Neuron (in vitro differentiated cells): ENCODE results near the gene TASP1.

ENCODE experiments used
- H2AFZ ChIP-seq: one replicate; pipeline ENCODE4 v1.6.1; 2013; ENCODE audit warnings: low read depth, mild to moderate bottlenecking, inconsistent platforms, low read length, moderate library complexity
- H3K27me3 ChIP-seq: one replicate; pipeline ENCODE4 v1.6.1; 2013; ENCODE audit warnings: low read length; ENCODE audit not compliant: insufficient read depth
- H3K36me3 ChIP-seq: one replicate; pipeline ENCODE4 v1.6.1; 2013; ENCODE audit warnings: low read length; ENCODE audit not compliant: insufficient read depth
- H3K4me1 ChIP-seq: one replicate; pipeline ENCODE4 v1.6.1; 2013; ENCODE audit warnings: low read length; ENCODE audit not compliant: insufficient read depth
- H3K4me3 ChIP-seq: 2 replicates; pipeline ENCODE4 v1.5.1; 2013; ENCODE audit warnings: mild to moderate bottlenecking, low read length, moderate library complexity
- H3K9me3 ChIP-seq: one replicate; pipeline ENCODE4 v1.6.1; 2013; ENCODE audit warnings: low read length

TASP1 gene

DNA sequence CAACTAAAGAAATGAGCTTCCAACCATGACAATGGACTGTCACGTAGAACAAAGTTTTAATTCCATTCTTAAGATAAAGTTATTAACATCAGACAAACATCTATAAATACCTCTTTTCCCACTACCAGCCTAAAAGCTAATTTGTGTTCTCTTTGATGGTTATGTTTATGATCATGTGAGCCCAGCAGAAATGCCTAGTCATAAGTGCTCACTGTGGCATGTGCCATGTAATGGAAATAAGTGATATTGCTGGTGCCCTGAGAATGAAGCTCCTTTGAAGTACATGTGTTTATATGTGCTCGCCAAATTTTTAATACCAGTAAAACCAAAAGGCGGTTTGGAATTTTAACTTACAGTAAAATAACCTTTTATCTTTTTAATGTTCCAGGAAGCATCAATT lies 211.9 kb downstream of the TASP1 start:
- Histone ChIP-seq H3K27me3 (no peaks in the 10 kb centered on the region), H2AFZ (no peak overlapping the region), H3K4me1 (no peaks in the 10 kb centered on the region), H3K4me3 (no peak overlapping the region), H3K36me3 (no peaks in the 10 kb centered on the region), H3K9me3 (no peaks in the 10 kb centered on the region)

- Histone ChIP-seq H3K9me3 (no peaks in the 10 kb centered on the region), H3K4me1 (no peaks in the 10 kb centered on the region), H3K27me3 (no peaks in the 10 kb centered on the region), H3K36me3 (no peaks in the 10 kb centered on the region), H2AFZ (no peak overlapping the region), H3K4me3 (no peak overlapping the region)
Observed at GRCh38 chr20:13425381-13426135, 213.2 kb downstream of the TASP1 start.

- no peak overlapping the region for H2AFZ ChIP-seq
- H3K4me1 ChIP-seq: no peaks in the 10 kb centered on the region
- H3K4me3 ChIP-seq: no peak overlapping the region
- no peaks in the 10 kb centered on the region for H3K9me3 ChIP-seq
- H3K36me3 ChIP-seq: no peaks in the 10 kb centered on the region
- H3K27me3 ChIP-seq: no peaks in the 10 kb centered on the region
Observed at GRCh38 chr20:13424174-13424833, 214.4 kb downstream of the TASP1 start.

DNA sequence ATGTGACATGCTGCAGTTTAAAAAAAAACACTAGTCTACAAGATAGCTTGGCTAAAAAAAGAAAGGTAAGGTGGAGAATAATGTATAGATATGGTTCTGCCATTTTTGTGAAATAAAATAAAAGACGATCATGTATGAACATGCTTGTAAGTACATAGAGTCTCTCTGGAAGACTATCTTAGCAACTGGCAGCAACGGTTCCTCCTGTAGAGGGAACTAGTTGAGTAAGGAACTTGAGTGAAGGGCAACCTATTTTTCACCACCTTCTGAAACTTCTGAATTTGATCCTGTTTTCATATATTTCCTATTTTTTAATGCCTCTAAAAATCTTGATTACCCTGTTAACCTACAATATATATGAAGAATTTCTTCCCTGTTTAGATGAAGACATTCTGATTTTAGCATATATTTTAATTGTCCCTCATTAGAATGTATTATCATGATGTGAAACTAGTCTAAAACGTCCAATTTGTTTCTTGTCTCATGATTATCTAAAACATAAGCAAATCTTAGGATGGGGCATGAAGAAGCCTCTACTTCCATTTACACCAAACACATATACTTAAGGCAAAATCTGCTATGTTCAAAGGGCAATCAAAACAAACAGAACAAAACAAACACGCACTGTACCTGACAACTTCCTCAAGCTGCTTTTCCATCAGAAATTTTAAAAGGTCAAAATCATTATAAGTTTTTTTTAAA lies 215.1 kb downstream of the TASP1 start:
- no peaks in the 10 kb centered on the region for H3K36me3 ChIP-seq
- H3K4me1 ChIP-seq: no peaks in the 10 kb centered on the region
- H3K9me3 ChIP-seq: no peaks in the 10 kb centered on the region

GRCh38 chr20:13422637-13423036 lies 216.1 kb downstream of the TASP1 start:
- no peak overlapping the region for H3K4me3 ChIP-seq
- H3K36me3 ChIP-seq: no peaks in the 10 kb centered on the region
- no peaks in the 10 kb centered on the region for H3K9me3 ChIP-seq
- H3K4me1 ChIP-seq: no peaks in the 10 kb centered on the region
- H3K27me3 ChIP-seq: no peaks in the 10 kb centered on the region
- no peak overlapping the region for H2AFZ ChIP-seq

More for the DNA sequence above, 215.1 kb downstream of the TASP1 start:
- H3K4me3 ChIP-seq: no peak overlapping the region
- H2AFZ ChIP-seq: no peak overlapping the region
- no peaks in the 10 kb centered on the region for H3K27me3 ChIP-seq

- Histone ChIP-seq H3K9me3 (no peaks in the 10 kb centered on the region), H3K4me1 (no peaks in the 10 kb centered on the region), H3K36me3 (no peaks in the 10 kb centered on the region), H3K27me3 (no peaks in the 10 kb centered on the region), H3K4me3 (no peak overlapping the region), H2AFZ (no peak overlapping the region)
Observed at GRCh38 chr20:13420625-13421024, 218.1 kb downstream of the TASP1 start.

DNA sequence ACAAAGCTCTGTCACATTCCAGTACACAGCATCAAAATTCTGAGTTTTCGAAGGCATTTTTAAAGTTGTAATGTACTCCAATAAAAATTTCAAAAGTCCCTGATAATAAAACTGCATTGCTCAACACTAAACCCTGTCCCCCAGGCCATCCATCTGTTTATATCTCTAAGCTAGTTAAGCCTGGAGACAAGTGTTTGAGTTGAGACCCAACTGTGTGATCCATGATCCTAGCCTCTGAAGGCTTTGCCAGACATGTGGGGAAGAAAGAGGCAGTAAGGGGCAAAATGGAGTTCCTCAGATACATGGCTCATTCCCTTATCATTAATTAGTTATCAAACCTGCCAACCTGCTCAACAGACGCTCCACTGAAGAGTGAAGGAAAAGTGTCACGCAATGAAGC lies 219.3 kb downstream of the TASP1 start:
- Histone ChIP-seq H3K27me3 (no peaks in the 10 kb centered on the region), H2AFZ (no peak overlapping the region), H3K9me3 (no peaks in the 10 kb centered on the region), H3K4me1 (no peaks in the 10 kb centered on the region), H3K4me3 (no peak overlapping the region), H3K36me3 (no peaks in the 10 kb centered on the region)

DNA sequence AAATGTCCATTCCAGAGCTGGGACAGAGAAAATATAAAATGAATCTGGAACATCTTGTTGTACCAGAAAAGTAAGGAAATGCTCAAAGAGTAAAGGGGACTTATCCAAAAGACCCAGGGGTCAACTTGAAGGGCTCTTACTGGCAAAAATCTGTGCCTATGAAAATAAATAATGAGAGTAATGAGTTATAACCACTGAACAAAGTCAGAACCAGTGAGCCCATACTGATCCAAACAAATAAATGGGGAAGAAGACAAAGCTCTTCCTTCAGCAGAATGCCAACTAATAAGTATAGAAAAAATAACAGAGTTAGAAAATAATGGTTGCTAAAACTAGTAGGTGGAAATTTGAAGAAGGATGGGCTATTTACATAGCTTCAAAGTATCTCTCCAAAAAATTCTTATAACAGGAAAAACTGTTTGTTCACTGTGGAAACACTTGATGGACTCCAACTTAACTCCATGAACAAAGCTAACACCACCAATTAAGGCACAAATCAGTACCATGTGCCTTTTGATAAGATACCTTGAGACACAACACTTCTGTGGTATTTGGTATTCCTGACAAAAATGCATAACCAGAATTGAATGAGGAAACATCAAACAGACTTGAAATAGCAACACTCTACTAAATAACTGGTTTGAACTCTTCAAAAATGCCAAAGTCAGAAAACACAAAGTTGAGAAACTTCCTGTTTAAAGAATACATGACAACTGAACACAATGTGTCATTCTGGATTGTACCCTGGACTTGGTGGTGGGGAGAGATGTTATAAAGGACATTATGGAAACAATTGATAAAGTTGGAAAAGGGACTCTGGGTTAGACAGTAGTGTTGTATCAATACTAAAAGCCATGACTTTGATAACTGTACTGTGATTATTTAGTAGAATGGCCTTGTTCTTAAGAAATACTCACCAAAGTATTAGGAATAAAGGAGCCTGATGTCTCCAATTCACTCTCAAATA lies 220.2 kb downstream of the TASP1 start:
- Histone ChIP-seq H3K4me1 (no peaks in the 10 kb centered on the region), H3K27me3 (no peaks in the 10 kb centered on the region), H3K36me3 (no peaks in the 10 kb centered on the region), H2AFZ (no peak overlapping the region), H3K4me3 (no peak overlapping the region), H3K9me3 (no peaks in the 10 kb centered on the region)

GRCh38 chr20:13416531-13416930 lies 222.2 kb downstream of the TASP1 start:
- no peaks in the 10 kb centered on the region for H3K4me1 ChIP-seq
- no peaks in the 10 kb centered on the region for H3K27me3 ChIP-seq
- H3K36me3 ChIP-seq: no peaks in the 10 kb centered on the region
- H2AFZ ChIP-seq: no peak overlapping the region
- no peak overlapping the region for H3K4me3 ChIP-seq
- H3K9me3 ChIP-seq: no peaks in the 10 kb centered on the region

DNA sequence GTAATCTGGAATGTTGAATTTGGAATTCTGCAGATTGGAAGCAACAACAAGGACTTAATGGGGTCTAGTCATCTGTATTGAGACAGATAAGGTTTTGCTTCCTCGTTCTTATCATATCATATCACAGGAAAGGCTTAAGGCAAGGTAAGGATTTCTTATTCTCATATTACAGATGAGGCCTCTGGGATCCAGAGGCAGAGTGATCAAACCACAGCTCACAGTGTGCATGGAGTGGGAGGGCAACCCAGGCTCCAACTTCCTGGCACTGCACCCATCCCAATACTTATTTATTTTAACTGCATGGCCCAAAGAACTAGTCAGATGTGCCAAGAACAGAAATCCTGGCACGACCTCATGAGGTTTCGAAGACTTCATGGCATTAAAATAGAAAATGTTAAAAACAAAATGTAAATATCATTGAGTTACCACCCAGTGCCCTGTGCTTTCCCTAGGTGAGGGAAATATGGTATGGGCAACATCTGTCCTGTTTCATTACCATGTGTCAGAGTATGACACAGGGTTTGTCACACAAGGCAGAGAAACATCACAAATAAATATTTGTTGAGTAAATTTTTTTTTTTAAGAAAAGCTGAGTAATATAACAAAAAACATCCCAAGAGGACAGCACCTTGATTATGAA lies 225.8 kb downstream of the TASP1 start:
- no peaks in the 10 kb centered on the region for H3K27me3 ChIP-seq
- H3K4me1 ChIP-seq: no peaks in the 10 kb centered on the region
- H3K4me3 ChIP-seq: no peak overlapping the region
- H3K36me3 ChIP-seq: no peaks in the 10 kb centered on the region
- no peak overlapping the region for H2AFZ ChIP-seq
- no peaks in the 10 kb centered on the region for H3K9me3 ChIP-seq

DNA sequence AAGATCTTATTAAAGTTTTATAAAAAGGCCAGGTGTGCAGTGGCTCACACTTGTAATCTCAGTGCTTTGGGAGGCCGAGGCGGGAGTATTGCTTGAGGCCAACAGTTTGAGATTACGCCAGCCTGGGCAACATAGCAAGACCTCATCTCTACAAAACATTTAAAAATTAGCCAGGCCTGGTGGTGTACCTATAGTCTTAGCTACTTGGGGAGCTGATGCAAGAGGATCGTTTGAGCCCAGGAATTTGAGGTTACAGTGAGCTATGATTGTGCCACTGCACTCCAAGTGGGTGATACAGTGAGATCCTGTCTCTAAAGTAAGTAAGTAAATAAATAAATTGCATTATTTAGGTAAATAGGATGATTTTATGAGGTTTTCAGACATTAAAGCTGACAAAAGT lies 234.4 kb downstream of the TASP1 start:
- Histone ChIP-seq H3K36me3 (no peaks in the 10 kb centered on the region), H3K9me3 (no peaks in the 10 kb centered on the region), H3K27me3 (no peaks in the 10 kb centered on the region), H2AFZ (no peak overlapping the region), H3K4me3 (no peak overlapping the region), H3K4me1 (no peaks in the 10 kb centered on the region)

- Histone ChIP-seq H3K4me1 (no peaks in the 10 kb centered on the region), H3K9me3 (no peaks in the 10 kb centered on the region)
Observed at GRCh38 chr20:13403453-13403852, 235.3 kb downstream of the TASP1 start.

More at GRCh38 chr20:13403453-13403852, 235.3 kb downstream of the TASP1 start:
- Histone ChIP-seq H2AFZ (no peak overlapping the region), H3K27me3 (no peaks in the 10 kb centered on the region), H3K36me3 (no peaks in the 10 kb centered on the region), H3K4me3 (no peak overlapping the region)
